HepG2 (cell line): ENCODE measurements around the gene MUC4. TPM values are rescaled to one million over a fixed set of nuclear protein-coding genes. Genes with fewer than 3 reads are reported as not detected.

Source experiments
- BORCS8-MEF2B ChIP-seq: sonication (generic); formaldehyde crosslinking; IDR thresholded peaks from 2 replicates; pipeline ENCODE4 v1.8.0; 2022; ENCODE audit warnings: mild to moderate bottlenecking, missing genetic modification reagents
- ELF1 ChIP-seq: sonication (generic); formaldehyde crosslinking; IDR thresholded peaks from 2 replicates; pipeline ENCODE4 v1.4.0; 2020; ENCODE audit warnings: missing genetic modification reagents
- HMG20A ChIP-seq: IDR thresholded peaks from 2 replicates; pipeline ENCODE4 v1.6.1; 2016; ENCODE audit warnings: borderline replicate concordance
- HMGXB3 ChIP-seq: sonication (generic); formaldehyde crosslinking; IDR thresholded peaks from 2 replicates; pipeline ENCODE4 v1.4.0; 2020; ENCODE audit warnings: missing genetic modification reagents, borderline replicate concordance
- HNRNPK ChIP-seq: fragments of 200-400 bp; formaldehyde crosslinking; IDR thresholded peaks from 2 replicates; pipeline ENCODE4 v1.6.1; 2018; ENCODE audit warnings: low read length, low read depth, moderate library complexity, mild to moderate bottlenecking; ENCODE audit not compliant: poor library complexity, severe bottlenecking
- MEIS1 ChIP-seq: sonication (generic); formaldehyde crosslinking; IDR thresholded peaks from 2 replicates; pipeline ENCODE4 v1.9.0; 2021; ENCODE audit warnings: mild to moderate bottlenecking, missing genetic modification reagents, moderate library complexity, borderline replicate concordance
- STAT5B ChIP-seq: sonication (generic); formaldehyde crosslinking; IDR thresholded peaks from 2 replicates; pipeline ENCODE4 v1.4.0; 2020; ENCODE audit warnings: missing genetic modification reagents
- THYN1 ChIP-seq: sonication (generic); formaldehyde crosslinking; IDR thresholded peaks from 2 replicates; pipeline ENCODE4 v1.8.1; 2023; ENCODE audit warnings: low read depth, mild to moderate bottlenecking, moderate library complexity, missing genetic modification reagents, borderline replicate concordance
- ZFP1 ChIP-seq: IDR thresholded peaks from 2 replicates; pipeline ENCODE4 v1.6.1; 2016
- ZMAT3 ChIP-seq: sonication (generic); formaldehyde crosslinking; conservative IDR thresholded peaks from 2 replicates; pipeline ENCODE4 v1.7.0; 2021; ENCODE audit warnings: missing genetic modification reagents
- ZNF296 ChIP-seq: sonication (generic); formaldehyde crosslinking; conservative IDR thresholded peaks from 2 replicates; pipeline ENCODE4 v1.5.0; 2020; ENCODE audit warnings: mild to moderate bottlenecking, missing genetic modification reagents
- ZNF570 ChIP-seq: sonication (generic); formaldehyde crosslinking; IDR thresholded peaks from 2 replicates; pipeline ENCODE4 v1.4.0; 2020; ENCODE audit warnings: mild to moderate bottlenecking, missing genetic modification reagents, borderline replicate concordance
- ZNF773 ChIP-seq: sonication (generic); formaldehyde crosslinking; IDR thresholded peaks from 2 replicates; pipeline ENCODE4 v1.4.0; 2020; ENCODE audit warnings: missing genetic modification reagents, borderline replicate concordance
- ZNF775 ChIP-seq: sonication (generic); formaldehyde crosslinking; IDR thresholded peaks from 2 replicates; pipeline ENCODE4 v1.4.0; 2020; ENCODE audit warnings: missing genetic modification reagents, mild to moderate bottlenecking, moderate library complexity, borderline replicate concordance
- ZNF788 ChIP-seq: sonication (generic); formaldehyde crosslinking; IDR thresholded peaks from 2 replicates; pipeline ENCODE4 v1.5.0; 2020; ENCODE audit warnings: mild to moderate bottlenecking, missing genetic modification reagents, borderline replicate concordance
- ZZZ3 ChIP-seq: sonication (generic); formaldehyde crosslinking; IDR thresholded peaks from 2 replicates; pipeline ENCODE4 v1.4.0; 2020; ENCODE audit warnings: missing genetic modification reagents, mild to moderate bottlenecking, borderline replicate concordance
- polyA plus RNA-seq, 8 experiments: library from polyadenylated mRNA; depleted of rRNA in 3 of 8; stranded (reverse) in 7 of 8; unstranded in 1 of 8; fragments of >200 nt; fragmentation: Illumina TruSeq in 4 of 8; extraction: Trizol in 4 of 8; gene quantifications; 2 replicates each; pipeline versions ENCODE4 v1.2.1 to v1.2.3, GENCODE V29; 2011 to 2016; ENCODE audit warnings: low read depth in 4 of 8, missing spikeins in 1 of 8, mixed read lengths in 1 of 8; ENCODE audit not compliant: insufficient read depth in 1 of 8
- total RNA-seq, 5 experiments: library from RNA; depleted of rRNA; stranded (reverse); fragments of >200 nt; fragmentation: Illumina TruSeq; extraction: Trizol; gene quantifications; 2 replicates each; pipeline ENCODE4 v1.2.3, GENCODE V29; 2016; ENCODE audit warnings: low read depth in 1 of 5
- TF ChIP-seq, protein P1 (sequence below): sonication (generic); formaldehyde crosslinking; IDR thresholded peaks from 2 replicates; pipeline ENCODE4 v1.5.0; 2020; ENCODE audit warnings: missing genetic modification reagents
- TF ChIP-seq, protein P2 (sequence below): sonication (generic); formaldehyde crosslinking; IDR thresholded peaks from 2 replicates; pipeline ENCODE4 v1.9.0; 2021; ENCODE audit warnings: missing genetic modification reagents, mild to moderate bottlenecking, borderline replicate concordance
- TF ChIP-seq, protein P3 (sequence below): sonication (generic); formaldehyde crosslinking; IDR thresholded peaks from 2 replicates; pipeline ENCODE4 v1.5.0; 2020; ENCODE audit warnings: mild to moderate bottlenecking, missing genetic modification reagents
- TF ChIP-seq, protein P4 (sequence below): IDR thresholded peaks from 2 replicates; pipeline ENCODE4 v1.6.1; 2016; ENCODE audit warnings: low read depth, borderline replicate concordance

MUC4 gene
- total and polyA plus RNA-seq, 2 of the 13 experiments (the other 11 are each of a cell fraction or from before 2014, with no cell fraction given) = not detected

GRCh38 chr3:195847055-195847950, 35.6 kb upstream of the MUC4 start (continued):
- no peak for TF ChIP-seq ZMAT3 (CRISPR knock-in tag)
- TF ChIP-seq, protein P1, sequence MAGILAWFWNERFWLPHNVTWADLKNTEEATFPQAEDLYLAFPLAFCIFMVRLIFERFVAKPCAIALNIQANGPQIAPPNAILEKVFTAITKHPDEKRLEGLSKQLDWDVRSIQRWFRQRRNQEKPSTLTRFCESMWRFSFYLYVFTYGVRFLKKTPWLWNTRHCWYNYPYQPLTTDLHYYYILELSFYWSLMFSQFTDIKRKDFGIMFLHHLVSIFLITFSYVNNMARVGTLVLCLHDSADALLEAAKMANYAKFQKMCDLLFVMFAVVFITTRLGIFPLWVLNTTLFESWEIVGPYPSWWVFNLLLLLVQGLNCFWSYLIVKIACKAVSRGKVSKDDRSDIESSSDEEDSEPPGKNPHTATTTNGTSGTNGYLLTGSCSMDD (CRISPR knock-in tag) = no peak
- TF ChIP-seq, protein P2, sequence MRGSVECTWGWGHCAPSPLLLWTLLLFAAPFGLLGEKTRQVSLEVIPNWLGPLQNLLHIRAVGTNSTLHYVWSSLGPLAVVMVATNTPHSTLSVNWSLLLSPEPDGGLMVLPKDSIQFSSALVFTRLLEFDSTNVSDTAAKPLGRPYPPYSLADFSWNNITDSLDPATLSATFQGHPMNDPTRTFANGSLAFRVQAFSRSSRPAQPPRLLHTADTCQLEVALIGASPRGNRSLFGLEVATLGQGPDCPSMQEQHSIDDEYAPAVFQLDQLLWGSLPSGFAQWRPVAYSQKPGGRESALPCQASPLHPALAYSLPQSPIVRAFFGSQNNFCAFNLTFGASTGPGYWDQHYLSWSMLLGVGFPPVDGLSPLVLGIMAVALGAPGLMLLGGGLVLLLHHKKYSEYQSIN (CRISPR knock-in tag) = no peak
- no peak for TF ChIP-seq MEIS1
- TF ChIP-seq ELF1 (CRISPR knock-in tag) = no peak
- TF ChIP-seq, protein P3, sequence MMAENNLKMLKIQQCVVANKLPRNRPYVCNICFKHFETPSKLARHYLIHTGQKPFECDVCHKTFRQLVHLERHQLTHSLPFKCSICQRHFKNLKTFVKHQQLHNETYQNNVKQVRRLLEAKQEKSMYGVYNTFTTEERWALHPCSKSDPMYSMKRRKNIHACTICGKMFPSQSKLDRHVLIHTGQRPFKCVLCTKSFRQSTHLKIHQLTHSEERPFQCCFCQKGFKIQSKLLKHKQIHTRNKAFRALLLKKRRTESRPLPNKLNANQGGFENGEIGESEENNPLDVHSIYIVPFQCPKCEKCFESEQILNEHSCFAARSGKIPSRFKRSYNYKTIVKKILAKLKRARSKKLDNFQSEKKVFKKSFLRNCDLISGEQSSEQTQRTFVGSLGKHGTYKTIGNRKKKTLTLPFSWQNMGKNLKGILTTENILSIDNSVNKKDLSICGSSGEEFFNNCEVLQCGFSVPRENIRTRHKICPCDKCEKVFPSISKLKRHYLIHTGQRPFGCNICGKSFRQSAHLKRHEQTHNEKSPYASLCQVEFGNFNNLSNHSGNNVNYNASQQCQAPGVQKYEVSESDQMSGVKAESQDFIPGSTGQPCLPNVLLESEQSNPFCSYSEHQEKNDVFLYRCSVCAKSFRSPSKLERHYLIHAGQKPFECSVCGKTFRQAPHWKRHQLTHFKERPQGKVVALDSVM (CRISPR knock-in tag) = no peak
- TF ChIP-seq ZNF775 (CRISPR knock-in tag) = no peak
- TF ChIP-seq ZNF773 (CRISPR knock-in tag) = no peak
- TF ChIP-seq HNRNPK = no peak
- no peak for TF ChIP-seq ZZZ3 (CRISPR knock-in tag)
- no peak for TF ChIP-seq BORCS8-MEF2B
- TF ChIP-seq ZFP1 (CRISPR knock-in tag) = no peak
- TF ChIP-seq, protein P4, sequence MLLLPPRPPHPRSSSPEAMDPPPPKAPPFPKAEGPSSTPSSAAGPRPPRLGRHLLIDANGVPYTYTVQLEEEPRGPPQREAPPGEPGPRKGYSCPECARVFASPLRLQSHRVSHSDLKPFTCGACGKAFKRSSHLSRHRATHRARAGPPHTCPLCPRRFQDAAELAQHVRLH (CRISPR knock-in tag) = no peak
- TF ChIP-seq ZNF296 (CRISPR knock-in tag) = no peak
- TF ChIP-seq ZNF570 (CRISPR knock-in tag) = no peak
- TF ChIP-seq HMG20A (CRISPR knock-in tag) = no peak; the same call in 1 of the 2 replicates
- TF ChIP-seq STAT5B = no peak
- TF ChIP-seq THYN1 = no peak
- TF ChIP-seq ZNF788 (CRISPR knock-in tag) = peak; percentile 29; the same call in 1 of the 2 replicates
- TF ChIP-seq HMGXB3 (CRISPR knock-in tag) = no peak
